ENCODE results near the gene TRIO.
"Not testable (repeated sequence)": the region's sequence is repeated elsewhere in the genome, so short reads cannot be mapped to it uniquely, and the experiment has no call there.

The TRIO gene

GRCh38 chr5:14420101-14420811 is 277.1 kb downstream of the TRIO start:
- FAIRE-seq, result no peak

GRCh38 chr5:14421851-14422250 is 278.7 kb downstream of the TRIO start:
- no peak for FAIRE-seq

GRCh38 chr5:14424011-14424685 is 281.0 kb downstream of the TRIO start:
- no peak for FAIRE-seq

GRCh38 chr5:14425559-14425958 is 282.4 kb downstream of the TRIO start:
- FAIRE-seq, result no peak

GRCh38 chr5:14426521-14426920 is 283.4 kb downstream of the TRIO start:
- no peak for FAIRE-seq

- FAIRE-seq, result no peak
These were observed 285.4 kb downstream of the TRIO start for GRCh38 chr5:14428302-14429081.

- no peak for FAIRE-seq
These were observed 286.2 kb downstream of the TRIO start for GRCh38 chr5:14429101-14430050.

- FAIRE-seq, result no peak
These were observed 288.4 kb downstream of the TRIO start for GRCh38 chr5:14431534-14431933.

GRCh38 chr5:14432931-14433589 is 289.9 kb downstream of the TRIO start:
- FAIRE-seq, result no peak

- no peak for FAIRE-seq
These were observed 292.3 kb downstream of the TRIO start for GRCh38 chr5:14435481-14435880.

- not testable (repeated sequence) for FAIRE-seq
These were observed 293.0 kb downstream of the TRIO start for GRCh38 chr5:14436122-14436521.

- FAIRE-seq, result no peak
These were observed 293.8 kb downstream of the TRIO start for GRCh38 chr5:14436801-14437542.

GRCh38 chr5:14438195-14438606 is 295.1 kb downstream of the TRIO start:
- FAIRE-seq, result no peak

GRCh38 chr5:14439087-14439871 is 296.1 kb downstream of the TRIO start:
- no peak for FAIRE-seq

- no peak for FAIRE-seq
These were observed 297.1 kb downstream of the TRIO start for GRCh38 chr5:14440223-14440581.

- FAIRE-seq, result no peak
These were observed 297.7 kb downstream of the TRIO start for GRCh38 chr5:14440582-14441431.

GRCh38 chr5:14441641-14442040 is 298.5 kb downstream of the TRIO start:
- FAIRE-seq, result no peak

- FAIRE-seq, result no peak
These were observed 299.4 kb downstream of the TRIO start for GRCh38 chr5:14442536-14442935.

GRCh38 chr5:14443671-14444093 is 300.5 kb downstream of the TRIO start:
- no peak for FAIRE-seq

GRCh38 chr5:14444161-14444560 is 301.0 kb downstream of the TRIO start:
- FAIRE-seq, result no peak

Measured in TTC549 (cell line).